Neuron (in vitro differentiated cells): ENCODE data around the gene GALE.
"Not testable (repeated sequence)": the region's sequence is repeated elsewhere in the genome, so short reads cannot be mapped to it uniquely, and the experiment has no call there.

ENCODE experiments used
- H2AFZ ChIP-seq: one replicate; pipeline ENCODE4 v1.6.1; 2013; ENCODE audit warnings: low read depth, mild to moderate bottlenecking, inconsistent platforms, low read length, moderate library complexity
- H3K27me3 ChIP-seq: one replicate; pipeline ENCODE4 v1.6.1; 2013; ENCODE audit warnings: low read length; ENCODE audit not compliant: insufficient read depth
- H3K36me3 ChIP-seq: one replicate; pipeline ENCODE4 v1.6.1; 2013; ENCODE audit warnings: low read length; ENCODE audit not compliant: insufficient read depth
- H3K4me1 ChIP-seq: one replicate; pipeline ENCODE4 v1.6.1; 2013; ENCODE audit warnings: low read length; ENCODE audit not compliant: insufficient read depth
- H3K4me3 ChIP-seq: 2 replicates; pipeline ENCODE4 v1.5.1; 2013; ENCODE audit warnings: mild to moderate bottlenecking, low read length, moderate library complexity
- H3K9me3 ChIP-seq: one replicate; pipeline ENCODE4 v1.6.1; 2013; ENCODE audit warnings: low read length

Gene GALE

DNA sequence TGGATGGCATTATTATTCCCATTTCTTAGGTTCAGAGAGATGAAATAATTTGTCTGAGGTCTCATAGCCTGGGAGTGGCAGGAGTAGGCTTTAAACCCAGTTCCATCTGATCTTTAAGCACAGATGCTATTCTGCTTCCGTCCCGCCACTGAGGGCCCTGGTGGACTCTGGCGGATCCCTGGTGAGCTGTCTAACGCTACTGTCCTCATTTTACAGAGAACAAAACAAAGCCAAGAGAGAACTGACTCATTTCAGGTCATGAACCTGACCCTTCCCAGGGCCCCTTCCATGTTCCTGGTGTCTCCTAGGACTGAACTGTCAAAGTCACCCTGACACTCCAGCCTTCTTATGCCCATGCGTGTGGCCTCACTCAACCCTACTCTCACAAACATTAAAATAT is 3.1 kb upstream of the GALE start:
- H2AFZ ChIP-seq, result no peak overlapping the region
- no peaks in the 10 kb centered on the region for H3K27me3 ChIP-seq
- H3K4me3 ChIP-seq, result no peak overlapping the region
- no peaks in the 10 kb centered on the region for H3K9me3 ChIP-seq
- H3K4me1 ChIP-seq, result peaks cover 14% of the 10 kb centered on the region
- peaks cover 21% of the 10 kb centered on the region for H3K36me3 ChIP-seq

DNA sequence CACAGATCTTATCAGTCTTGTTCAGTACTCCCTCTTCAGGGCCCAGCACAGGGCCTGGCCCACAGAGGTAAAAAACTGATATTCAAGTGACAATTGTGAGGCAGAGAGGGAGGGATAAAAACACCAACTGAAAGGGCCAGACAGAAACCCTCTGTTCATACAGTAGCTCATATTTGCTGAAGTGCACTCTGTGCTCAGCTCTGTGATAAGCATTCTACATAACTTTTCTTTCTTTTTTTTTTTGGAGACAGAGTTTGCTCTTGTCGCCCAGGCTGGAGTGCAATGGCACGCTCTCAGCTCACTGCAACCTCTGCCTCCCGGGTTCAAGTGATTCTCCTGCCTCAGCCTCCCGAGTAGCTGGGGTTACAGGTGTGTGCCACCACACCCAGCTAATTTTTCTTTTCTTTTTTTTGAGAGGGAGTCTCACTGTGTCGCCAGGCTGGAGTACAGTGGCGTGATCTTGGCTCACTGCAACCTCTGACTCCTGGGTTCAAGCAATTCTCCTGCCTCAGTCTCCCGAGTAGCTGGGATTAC is 2.3 kb upstream of the GALE start:
- peaks cover 20% of the 10 kb centered on the region for H3K36me3 ChIP-seq
- H3K9me3 ChIP-seq, H3K27me3 ChIP-seq, H3K4me3 ChIP-seq, H2AFZ ChIP-seq: not testable (repeated sequence)
- H3K4me1 ChIP-seq, result peaks cover 14% of the 10 kb centered on the region

DNA sequence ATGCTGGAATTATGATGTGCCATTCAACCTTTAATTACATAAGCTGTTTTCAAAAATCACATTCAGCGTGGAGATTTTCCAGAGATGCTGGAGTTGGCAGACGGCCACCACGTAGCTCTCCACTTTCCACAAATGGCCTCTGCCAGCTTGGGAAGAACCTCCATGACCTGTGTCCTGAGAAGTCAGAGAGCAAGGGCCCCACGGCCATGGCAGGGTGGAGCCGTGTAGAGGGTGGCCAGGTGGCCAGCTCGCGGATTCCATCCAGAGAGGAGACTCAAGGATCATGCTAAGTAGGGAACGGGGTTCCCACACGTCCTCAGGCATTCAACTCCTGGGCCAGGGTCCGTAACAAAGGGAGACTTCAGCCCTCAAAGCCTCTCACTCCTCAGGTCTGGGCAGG is 1.3 kb upstream of the GALE start:
- Histone ChIP-seq H3K4me3 (peak overlapping the region; percentile 91), H2AFZ (no peak overlapping the region), H3K27me3 (no peaks in the 10 kb centered on the region), H3K4me1 (peaks cover 14% of the 10 kb centered on the region), H3K9me3 (no peaks in the 10 kb centered on the region), H3K36me3 (peaks cover 20% of the 10 kb centered on the region)

DNA sequence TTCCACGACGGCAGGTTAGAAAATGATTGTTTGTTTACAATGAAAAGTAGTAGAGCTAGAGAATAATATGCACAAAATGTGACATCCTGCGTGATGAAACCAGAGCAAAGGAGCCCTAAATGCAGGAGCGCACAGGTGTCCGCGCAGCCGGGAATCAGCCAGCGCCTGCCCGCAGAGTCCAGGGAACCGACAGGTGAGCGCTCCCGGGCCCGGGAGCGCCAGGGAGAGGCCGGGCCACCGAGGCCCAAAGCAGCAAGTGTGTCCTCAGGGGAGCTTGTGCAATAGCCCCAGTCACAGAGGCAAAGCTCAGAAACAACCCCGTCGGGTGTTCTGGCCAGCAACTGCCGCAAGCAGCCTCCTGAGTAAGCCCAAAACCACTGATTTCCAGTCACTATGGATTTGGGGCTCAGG is 789 bp upstream of the GALE start:
- Histone ChIP-seq H3K4me1 (peaks cover 14% of the 10 kb centered on the region), H3K36me3 (peaks cover 24% of the 10 kb centered on the region), H3K4me3 (peak overlapping the region; percentile 91), H3K9me3 (no peaks in the 10 kb centered on the region), H2AFZ (peak overlapping the region; percentile 62), H3K27me3 (no peaks in the 10 kb centered on the region)

DNA sequence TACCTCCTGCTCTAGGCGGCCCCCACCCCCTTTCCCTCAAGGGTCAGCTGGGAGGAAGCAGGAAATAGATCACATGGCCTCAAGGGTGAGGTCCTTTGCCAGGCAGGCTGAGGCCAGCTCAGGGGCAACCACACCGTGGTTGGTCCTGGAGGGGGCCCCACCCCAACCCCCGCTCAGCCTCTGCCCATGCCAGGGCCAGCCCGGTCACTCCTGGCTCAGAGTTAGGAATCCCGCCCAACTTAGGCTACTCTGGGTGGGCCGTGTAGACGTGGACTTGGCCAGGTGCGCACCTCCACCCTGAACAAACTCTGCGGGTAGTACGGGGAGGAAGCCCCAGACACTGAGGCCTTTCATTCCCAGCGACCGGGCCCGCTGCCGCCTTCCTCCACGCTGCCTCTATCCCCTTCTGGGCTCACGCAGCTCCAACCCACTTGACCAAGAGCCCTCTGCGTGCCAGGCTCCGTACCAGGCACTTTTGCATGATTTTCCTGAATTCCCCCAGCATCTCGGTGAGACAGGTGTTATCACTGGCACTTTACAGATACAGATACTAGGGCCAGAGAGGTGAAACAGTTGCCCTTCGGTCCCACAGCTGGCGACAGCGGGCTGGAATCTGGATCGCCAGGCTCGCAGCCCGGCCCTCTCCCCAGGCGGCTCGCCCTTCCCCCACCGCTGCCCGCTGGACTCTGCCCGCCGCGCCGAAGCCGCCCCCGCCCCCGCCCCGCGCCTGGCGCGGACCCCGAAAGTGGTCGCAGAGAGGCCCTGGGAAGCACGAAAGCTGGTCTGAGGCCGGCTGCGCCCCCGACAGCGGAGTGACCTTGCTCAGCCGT is 769 bp downstream of the GALE start:
- Histone ChIP-seq H3K9me3 (no peaks in the 10 kb centered on the region), H3K4me1 (peaks cover 14% of the 10 kb centered on the region), H3K36me3 (peaks cover 30% of the 10 kb centered on the region), H3K4me3 (peak overlapping the region; percentile 91), H2AFZ (peak overlapping the region; percentile 31), H3K27me3 (no peaks in the 10 kb centered on the region)

DNA sequence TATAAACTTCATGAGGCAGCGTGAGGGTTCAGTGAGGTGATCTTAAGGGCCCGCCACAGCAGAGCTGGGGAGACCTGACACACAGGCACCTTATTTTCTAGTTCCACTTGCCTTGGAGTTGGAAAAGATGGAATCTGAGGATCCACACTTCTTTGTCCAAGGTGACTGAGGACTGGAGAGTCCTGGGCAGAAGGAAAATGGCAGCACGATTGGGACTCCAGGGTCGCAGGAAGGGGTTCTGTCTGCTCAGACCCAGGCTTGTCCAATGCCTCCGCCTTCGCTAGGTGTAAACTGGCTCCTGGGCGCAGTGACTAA is 1.3 kb downstream of the GALE start:
- Histone ChIP-seq H3K4me1 (peaks cover 14% of the 10 kb centered on the region), H3K4me3 (peak overlapping the region; percentile 91), H2AFZ (no peak overlapping the region), H3K36me3 (peaks cover 32% of the 10 kb centered on the region), H3K27me3 (no peaks in the 10 kb centered on the region), H3K9me3 (no peaks in the 10 kb centered on the region)

DNA sequence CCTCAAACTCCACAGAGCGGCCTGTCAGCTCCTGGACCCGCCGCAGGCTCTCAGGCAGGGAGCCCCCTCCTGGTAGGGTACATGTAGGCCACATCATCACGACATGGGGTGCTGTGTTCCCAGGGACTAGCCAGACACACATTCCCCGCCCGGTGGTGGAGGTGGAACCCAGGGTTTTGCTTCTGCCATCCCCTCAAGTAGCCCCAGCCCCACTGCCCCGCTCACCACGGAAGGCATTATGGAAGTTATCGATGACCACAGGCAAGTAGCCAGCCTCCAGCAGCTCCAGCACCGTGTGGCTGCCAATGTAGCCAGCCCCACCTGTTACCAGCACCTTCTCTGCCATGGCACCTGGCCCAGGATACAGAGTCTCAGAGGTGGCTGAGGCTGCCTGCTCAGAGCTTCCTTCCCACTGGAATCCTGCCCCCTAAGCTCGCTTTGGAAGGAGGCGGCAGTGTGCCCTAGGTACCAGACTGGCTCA is 1.9 kb downstream of the GALE start:
- H3K4me1 ChIP-seq, result peaks cover 14% of the 10 kb centered on the region
- no peaks in the 10 kb centered on the region for H3K27me3 ChIP-seq
- no peaks in the 10 kb centered on the region for H3K9me3 ChIP-seq
- peaks cover 28% of the 10 kb centered on the region for H3K36me3 ChIP-seq
- no peak overlapping the region for H2AFZ ChIP-seq
- peak overlapping the region; percentile 91 for H3K4me3 ChIP-seq

DNA sequence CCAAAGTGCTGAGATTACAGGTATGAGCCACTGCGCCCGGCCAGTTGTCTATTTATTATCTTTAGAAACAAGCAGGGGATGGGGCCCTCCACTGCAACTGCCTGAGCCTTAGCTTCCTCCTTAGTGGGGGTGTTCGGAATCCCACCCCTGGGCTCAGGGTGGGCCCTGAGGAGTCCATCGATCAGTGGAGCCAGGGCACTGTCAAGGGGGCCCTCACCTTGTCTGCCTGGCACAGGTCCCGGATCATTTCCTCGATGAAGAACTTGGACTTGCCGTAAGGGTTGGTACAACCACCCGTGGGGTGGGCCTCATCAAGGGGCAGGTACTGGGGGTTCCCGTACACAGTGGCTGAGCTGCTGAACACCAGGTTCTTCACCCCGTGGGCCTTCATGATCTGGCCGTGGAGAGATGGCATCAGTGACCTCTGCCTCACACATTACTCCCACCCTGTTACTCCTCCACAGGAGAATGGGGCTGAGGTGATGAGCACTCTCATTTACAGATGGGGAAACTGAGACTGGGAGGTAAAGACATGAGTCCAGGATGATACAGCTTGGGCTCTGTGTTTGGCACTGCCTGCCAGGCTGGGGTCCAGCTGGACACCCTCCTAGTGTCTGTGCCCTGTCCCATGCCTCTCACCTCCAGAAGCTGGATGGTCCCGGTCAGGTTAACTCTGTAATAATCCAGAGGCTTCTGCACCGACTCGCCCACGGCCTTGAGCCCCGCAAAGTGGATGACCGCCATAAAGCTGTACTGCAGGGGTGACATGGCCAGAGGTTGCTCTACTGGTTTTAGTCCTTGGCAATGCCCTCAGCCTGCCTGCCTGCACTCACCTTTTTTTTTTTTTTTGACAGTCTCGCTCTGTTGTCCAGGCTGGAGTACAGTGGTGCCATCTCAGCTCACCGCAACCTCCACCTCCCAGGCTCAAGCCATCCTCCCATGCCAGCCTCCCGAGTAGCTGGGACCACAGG is 2.8 kb downstream of the GALE start:
- H3K9me3 ChIP-seq, result no peaks in the 10 kb centered on the region
- H3K4me3 ChIP-seq, result no peak overlapping the region
- peaks cover 36% of the 10 kb centered on the region for H3K36me3 ChIP-seq
- H2AFZ ChIP-seq, result no peak overlapping the region
- H3K27me3 ChIP-seq, result no peaks in the 10 kb centered on the region
- H3K4me1 ChIP-seq, result peaks cover 14% of the 10 kb centered on the region

DNA sequence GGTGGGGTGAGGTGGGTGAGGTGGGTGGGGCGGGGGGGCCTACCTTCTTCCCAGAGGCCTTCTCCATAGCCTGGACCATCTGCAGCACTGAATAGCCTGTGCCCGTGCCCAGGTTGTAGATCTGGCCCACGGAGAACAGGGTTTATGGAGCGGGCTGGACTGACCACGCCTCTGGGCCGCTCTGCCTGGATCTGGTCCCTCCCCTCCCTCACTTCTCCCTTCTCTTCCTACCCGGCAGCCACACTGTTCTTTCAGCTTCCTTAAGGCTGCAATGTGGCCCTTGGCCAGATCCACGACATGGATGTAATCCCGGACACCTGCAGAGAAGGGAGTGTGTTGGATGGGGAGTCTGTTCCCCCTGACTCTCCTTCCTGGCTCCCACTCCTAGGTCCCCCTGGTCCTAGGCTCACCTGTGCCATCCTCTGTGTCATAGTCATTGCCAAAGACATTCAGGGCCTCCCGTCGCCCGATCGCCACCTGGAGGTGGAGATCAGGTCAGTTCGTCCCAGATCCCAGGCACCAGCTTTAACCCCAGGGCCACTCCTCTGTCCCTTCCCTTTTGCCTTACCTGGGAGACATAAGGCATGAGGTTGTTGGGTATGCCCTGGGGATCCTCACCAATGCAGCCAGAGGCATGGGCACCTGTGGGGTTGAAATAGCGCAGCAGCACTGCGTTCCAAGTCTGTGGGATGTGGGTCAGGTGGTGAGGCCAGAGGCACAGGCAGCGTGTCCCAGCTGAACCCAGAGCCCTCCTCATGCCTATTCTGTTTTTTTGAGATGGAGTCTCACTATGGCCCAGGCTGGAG is 3.9 kb downstream of the GALE start:
- no peak overlapping the region for H3K4me3 ChIP-seq
- H3K27me3 ChIP-seq, result no peaks in the 10 kb centered on the region
- no peak overlapping the region for H2AFZ ChIP-seq
- H3K9me3 ChIP-seq, result no peaks in the 10 kb centered on the region
- peaks cover 23% of the 10 kb centered on the region for H3K4me1 ChIP-seq
- peaks cover 36% of the 10 kb centered on the region for H3K36me3 ChIP-seq

DNA sequence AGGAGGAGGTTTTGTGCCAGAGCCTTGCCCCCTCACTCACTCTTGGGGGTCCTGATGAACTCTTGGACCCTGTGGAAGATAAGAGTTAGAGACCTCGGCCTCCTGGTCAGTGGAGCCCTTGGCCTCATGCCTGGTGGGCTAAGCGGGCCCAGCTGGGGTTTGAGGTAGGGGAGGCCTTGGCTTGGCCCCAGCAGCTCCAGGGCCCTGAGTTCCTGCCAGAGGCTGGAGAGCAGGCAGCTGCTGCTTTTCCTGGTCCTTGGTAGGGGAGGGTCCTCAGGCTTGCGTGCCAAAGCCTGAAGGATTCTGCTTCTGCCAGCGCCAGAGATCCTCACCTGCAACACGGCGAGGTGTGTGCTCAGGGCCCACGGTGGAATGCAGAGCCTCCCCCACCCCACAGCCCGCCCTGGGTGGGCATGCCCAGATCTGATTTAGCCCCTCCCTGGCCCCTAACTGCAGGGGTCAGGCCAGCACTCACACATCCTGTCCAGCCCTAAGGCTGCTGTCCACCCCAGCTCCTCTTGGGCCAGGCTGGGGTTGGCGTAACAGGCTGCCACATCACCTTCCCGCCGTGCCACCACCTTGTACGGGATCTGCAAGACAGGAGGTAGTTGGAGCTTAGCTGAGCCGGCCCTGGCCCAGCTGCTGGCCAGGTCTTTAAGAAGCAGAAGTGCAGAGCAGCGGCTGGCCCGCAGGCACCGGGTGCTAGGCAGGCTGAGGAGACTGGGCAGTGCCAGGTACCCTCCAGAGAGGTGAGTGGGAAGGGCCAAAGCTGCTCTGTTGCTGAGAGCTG is 4.7 kb downstream of the GALE start:
- Histone ChIP-seq H3K4me3 (no peak overlapping the region), H3K9me3 (no peaks in the 10 kb centered on the region), H3K36me3 (peaks cover 36% of the 10 kb centered on the region), H3K27me3 (no peaks in the 10 kb centered on the region), H2AFZ (no peak overlapping the region), H3K4me1 (peaks cover 21% of the 10 kb centered on the region)

DNA sequence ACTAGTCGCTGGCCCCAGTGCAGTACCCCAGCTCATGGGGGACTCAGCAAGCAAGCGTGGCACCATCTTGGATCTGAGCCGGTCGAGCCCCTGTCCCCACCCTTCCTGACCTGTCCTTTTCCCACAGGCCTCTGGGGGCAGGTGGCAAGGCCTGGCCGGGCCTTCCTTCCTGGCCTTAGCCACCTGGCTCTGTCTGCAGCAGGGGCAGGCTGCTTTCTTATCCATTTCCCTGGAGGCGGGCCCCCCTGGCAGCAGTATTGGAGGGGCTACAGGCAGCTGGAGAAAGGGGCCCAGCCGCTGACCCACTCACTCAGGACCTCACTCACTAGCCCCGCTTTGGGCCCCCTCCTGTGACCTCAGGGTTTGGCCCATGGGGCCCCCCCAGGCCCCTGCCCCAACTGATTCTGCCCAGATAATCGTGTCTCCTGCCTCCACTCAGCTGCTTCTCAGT is 5.8 kb downstream of the GALE start:
- not testable (repeated sequence) for H3K9me3 ChIP-seq, H2AFZ ChIP-seq, H3K27me3 ChIP-seq, H3K4me3 ChIP-seq
- peaks cover 24% of the 10 kb centered on the region for H3K4me1 ChIP-seq
- H3K36me3 ChIP-seq, result peaks cover 36% of the 10 kb centered on the region
